ENCODE data around the gene SMIM10L1.

SMIM10L1 gene

DNA sequence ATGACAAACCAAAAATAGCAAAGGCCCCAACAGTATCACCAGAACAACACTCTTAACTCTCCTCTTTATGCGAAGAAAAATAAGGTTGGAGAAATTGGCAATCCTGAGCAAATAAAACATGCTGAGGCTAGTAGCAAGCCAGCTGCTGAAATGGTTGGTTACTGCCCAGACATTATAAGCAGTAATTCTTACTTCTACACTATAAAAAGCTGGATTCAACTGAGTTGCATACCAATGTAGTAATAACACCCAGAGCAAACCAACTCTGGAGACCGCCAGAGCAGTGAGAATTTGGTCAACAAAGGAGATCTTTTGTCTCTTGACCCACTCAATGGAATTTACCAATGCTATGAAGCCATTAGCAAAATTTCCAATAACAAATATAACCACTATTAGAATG lies 37.2 kb upstream of the SMIM10L1 start (continued):
- TF ChIP-seq, protein P1, sequence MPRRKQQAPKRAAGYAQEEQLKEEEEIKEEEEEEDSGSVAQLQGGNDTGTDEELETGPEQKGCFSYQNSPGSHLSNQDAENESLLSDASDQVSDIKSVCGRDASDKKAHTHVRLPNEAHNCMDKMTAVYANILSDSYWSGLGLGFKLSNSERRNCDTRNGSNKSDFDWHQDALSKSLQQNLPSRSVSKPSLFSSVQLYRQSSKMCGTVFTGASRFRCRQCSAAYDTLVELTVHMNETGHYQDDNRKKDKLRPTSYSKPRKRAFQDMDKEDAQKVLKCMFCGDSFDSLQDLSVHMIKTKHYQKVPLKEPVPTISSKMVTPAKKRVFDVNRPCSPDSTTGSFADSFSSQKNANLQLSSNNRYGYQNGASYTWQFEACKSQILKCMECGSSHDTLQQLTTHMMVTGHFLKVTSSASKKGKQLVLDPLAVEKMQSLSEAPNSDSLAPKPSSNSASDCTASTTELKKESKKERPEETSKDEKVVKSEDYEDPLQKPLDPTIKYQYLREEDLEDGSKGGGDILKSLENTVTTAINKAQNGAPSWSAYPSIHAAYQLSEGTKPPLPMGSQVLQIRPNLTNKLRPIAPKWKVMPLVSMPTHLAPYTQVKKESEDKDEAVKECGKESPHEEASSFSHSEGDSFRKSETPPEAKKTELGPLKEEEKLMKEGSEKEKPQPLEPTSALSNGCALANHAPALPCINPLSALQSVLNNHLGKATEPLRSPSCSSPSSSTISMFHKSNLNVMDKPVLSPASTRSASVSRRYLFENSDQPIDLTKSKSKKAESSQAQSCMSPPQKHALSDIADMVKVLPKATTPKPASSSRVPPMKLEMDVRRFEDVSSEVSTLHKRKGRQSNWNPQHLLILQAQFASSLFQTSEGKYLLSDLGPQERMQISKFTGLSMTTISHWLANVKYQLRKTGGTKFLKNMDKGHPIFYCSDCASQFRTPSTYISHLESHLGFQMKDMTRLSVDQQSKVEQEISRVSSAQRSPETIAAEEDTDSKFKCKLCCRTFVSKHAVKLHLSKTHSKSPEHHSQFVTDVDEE (CRISPR knock-in tag; IDR thresholded peaks at IDR 0.05), result no peak
- TF ChIP-seq ARNTL (CRISPR knock-in tag; IDR thresholded peaks at IDR 0.05; ENCODE audit: borderline replicate concordance, low read depth), result no peak

DNA sequence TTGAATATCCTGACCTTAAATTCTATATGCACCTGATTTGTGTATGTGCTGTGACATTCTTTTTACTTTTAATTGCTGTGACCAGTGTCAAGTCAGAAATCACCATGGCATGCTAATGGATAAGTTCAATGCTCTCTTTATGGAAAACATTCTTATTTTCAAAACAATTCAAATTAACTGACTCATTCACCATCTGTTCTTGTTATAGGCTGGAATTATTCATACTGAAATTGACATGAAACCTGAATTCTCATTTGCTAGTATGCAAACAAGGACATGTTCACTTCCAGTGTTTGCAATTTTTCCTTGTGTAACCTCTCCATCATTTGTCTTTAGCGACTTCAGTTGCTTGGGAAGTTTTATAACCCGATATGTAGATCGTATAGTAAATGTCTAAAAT lies 36.7 kb upstream of the SMIM10L1 start, which contains the start of gene TAS2R30:
Gene TAS2R30, minus strand, starts transcription at position 340 of the 400 bp plus-strand sequence. CDS start 400 bp downstream, outside the sequence.
- TF ChIP-seq BACH2 (CRISPR knock-in tag; IDR thresholded peaks at IDR 0.05; ENCODE audit: borderline replicate concordance) (no peak), TCF4 (CRISPR knock-in tag; IDR thresholded peaks at IDR 0.05; ENCODE audit: borderline replicate concordance) (no peak), GLIS3 (CRISPR knock-in tag; IDR thresholded peaks at IDR 0.05) (no peak), ZNF565 (CRISPR knock-in tag; conservative IDR thresholded peaks at IDR 0.05; ENCODE audit: low read depth) (no peak), PPARA (CRISPR knock-in tag; IDR thresholded peaks at IDR 0.05; ENCODE audit: borderline replicate concordance) (no peak), TOX (CRISPR knock-in tag; IDR thresholded peaks at IDR 0.05; ENCODE audit: borderline replicate concordance) (no peak)
- TF ChIP-seq, protein P2, sequence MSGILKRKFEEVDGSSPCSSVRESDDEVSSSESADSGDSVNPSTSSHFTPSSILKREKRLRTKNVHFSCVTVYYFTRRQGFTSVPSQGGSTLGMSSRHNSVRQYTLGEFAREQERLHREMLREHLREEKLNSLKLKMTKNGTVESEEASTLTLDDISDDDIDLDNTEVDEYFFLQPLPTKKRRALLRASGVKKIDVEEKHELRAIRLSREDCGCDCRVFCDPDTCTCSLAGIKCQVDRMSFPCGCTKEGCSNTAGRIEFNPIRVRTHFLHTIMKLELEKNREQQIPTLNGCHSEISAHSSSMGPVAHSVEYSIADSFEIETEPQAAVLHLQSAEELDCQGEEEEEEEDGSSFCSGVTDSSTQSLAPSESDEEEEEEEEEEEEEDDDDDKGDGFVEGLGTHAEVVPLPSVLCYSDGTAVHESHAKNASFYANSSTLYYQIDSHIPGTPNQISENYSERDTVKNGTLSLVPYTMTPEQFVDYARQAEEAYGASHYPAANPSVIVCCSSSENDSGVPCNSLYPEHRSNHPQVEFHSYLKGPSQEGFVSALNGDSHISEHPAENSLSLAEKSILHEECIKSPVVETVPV (CRISPR knock-in tag; IDR thresholded peaks at IDR 0.05), result no peak
- TF ChIP-seq, protein P3, sequence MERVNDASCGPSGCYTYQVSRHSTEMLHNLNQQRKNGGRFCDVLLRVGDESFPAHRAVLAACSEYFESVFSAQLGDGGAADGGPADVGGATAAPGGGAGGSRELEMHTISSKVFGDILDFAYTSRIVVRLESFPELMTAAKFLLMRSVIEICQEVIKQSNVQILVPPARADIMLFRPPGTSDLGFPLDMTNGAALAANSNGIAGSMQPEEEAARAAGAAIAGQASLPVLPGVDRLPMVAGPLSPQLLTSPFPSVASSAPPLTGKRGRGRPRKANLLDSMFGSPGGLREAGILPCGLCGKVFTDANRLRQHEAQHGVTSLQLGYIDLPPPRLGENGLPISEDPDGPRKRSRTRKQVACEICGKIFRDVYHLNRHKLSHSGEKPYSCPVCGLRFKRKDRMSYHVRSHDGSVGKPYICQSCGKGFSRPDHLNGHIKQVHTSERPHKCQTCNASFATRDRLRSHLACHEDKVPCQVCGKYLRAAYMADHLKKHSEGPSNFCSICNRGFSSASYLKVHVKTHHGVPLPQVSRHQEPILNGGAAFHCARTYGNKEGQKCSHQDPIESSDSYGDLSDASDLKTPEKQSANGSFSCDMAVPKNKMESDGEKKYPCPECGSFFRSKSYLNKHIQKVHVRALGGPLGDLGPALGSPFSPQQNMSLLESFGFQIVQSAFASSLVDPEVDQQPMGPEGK (CRISPR knock-in tag; IDR thresholded peaks at IDR 0.05; ENCODE audit: borderline replicate concordance), result no peak
- TF ChIP-seq, protein P4, sequence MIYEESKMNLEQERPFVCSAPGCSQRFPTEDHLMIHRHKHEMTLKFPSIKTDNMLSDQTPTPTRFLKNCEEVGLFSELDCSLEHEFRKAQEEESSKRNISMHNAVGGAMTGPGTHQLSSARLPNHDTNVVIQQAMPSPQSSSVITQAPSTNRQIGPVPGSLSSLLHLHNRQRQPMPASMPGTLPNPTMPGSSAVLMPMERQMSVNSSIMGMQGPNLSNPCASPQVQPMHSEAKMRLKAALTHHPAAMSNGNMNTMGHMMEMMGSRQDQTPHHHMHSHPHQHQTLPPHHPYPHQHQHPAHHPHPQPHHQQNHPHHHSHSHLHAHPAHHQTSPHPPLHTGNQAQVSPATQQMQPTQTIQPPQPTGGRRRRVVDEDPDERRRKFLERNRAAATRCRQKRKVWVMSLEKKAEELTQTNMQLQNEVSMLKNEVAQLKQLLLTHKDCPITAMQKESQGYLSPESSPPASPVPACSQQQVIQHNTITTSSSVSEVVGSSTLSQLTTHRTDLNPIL (CRISPR knock-in tag; IDR thresholded peaks at IDR 0.05; ENCODE audit: low read depth), result no peak
- no peak for ATAC-seq

DNA sequence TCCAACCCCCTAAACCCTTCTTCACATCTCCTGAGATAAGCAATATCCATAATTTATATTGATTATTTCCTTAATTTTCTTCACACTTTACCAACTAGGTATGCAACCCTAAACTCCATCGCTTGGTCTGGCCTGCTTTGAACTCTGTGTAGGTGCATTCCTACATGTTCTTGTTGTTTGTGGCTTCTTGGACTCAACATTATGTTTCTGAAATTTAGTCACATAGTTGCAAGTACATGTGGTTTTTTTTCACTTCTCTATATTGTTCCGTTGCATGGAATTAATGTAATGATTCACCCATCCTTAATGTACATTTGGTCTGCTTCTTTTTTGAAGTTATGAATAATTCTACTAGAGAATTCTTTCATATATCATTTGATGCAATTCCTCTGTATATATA lies 34.9 kb upstream of the SMIM10L1 start:
- no peak for ATAC-seq
- no peak for TF ChIP-seq ESRRG (CRISPR knock-in tag; IDR thresholded peaks at IDR 0.05)

DNA sequence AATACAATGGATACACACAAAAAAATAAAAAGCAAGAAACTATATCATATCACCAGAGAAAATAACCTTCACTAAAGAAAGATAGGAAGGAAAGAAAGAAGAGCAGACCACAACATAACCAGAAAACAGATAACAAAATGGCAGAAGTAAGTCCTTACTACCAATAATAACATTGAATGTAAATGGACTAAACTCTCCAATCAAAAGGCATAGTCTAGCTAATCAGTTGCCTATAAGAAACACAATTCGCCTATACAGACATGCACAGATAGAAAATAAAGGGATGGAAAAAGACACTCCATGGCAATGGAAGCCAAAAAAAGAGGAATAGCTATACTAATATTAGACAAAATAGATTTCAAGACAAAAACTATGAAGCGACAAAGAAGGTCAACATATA lies 27.6 kb upstream of the SMIM10L1 start:
- no peak for ATAC-seq
- TF ChIP-seq CSDC2 (CRISPR knock-in tag; IDR thresholded peaks at IDR 0.05) (no peak), BACH2 (CRISPR knock-in tag; IDR thresholded peaks at IDR 0.05; ENCODE audit: borderline replicate concordance) (no peak), ISL1 (CRISPR knock-in tag; IDR thresholded peaks at IDR 0.05) (no peak), GLIS3 (CRISPR knock-in tag; IDR thresholded peaks at IDR 0.05) (no peak), ARNTL (CRISPR knock-in tag; IDR thresholded peaks at IDR 0.05; ENCODE audit: borderline replicate concordance, low read depth) (no peak), TOX (CRISPR knock-in tag; IDR thresholded peaks at IDR 0.05; ENCODE audit: borderline replicate concordance) (no peak)

DNA sequence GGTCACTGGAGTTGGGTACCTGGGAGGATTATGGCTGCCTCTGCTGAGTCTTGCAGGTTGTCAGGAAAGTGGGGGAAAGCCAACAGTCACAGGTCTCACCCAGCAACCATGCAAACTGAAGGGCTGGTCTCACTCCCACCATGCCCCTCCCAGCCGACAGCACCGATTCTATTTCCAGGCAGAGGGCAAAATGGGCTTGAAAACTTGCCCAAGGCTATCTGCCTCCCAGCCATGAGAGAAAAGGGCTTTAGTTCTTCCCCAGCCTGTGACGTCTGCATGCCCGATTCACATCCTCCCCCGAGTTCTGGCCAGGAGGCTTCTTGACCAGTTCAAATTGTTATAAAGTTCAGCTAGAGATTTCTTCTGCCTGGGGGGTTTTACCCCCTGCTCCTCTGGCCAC lies 26.7 kb upstream of the SMIM10L1 start:
- ATAC-seq, result no peak
- TF ChIP-seq PPARA (CRISPR knock-in tag; IDR thresholded peaks at IDR 0.05; ENCODE audit: borderline replicate concordance) (no peak), ESRRG (CRISPR knock-in tag; IDR thresholded peaks at IDR 0.05) (no peak), ZFP30 (CRISPR knock-in tag; IDR thresholded peaks at IDR 0.05) (no peak), BACH2 (CRISPR knock-in tag; IDR thresholded peaks at IDR 0.05; ENCODE audit: borderline replicate concordance) (no peak), CSDC2 (CRISPR knock-in tag; IDR thresholded peaks at IDR 0.05) (no peak), OSR1 (CRISPR knock-in tag; IDR thresholded peaks at IDR 0.05) (no peak), TOX (CRISPR knock-in tag; IDR thresholded peaks at IDR 0.05; ENCODE audit: borderline replicate concordance) (no peak), ZC3H10 (CRISPR knock-in tag; IDR thresholded peaks at IDR 0.05) (no peak), GLIS3 (CRISPR knock-in tag; IDR thresholded peaks at IDR 0.05) (no peak), ARNTL (CRISPR knock-in tag; IDR thresholded peaks at IDR 0.05; ENCODE audit: borderline replicate concordance, low read depth) (no peak), ZNF70 (CRISPR knock-in tag; IDR thresholded peaks at IDR 0.05) (no peak), ZFP3 (CRISPR knock-in tag; IDR thresholded peaks at IDR 0.05) (no peak), TCF4 (CRISPR knock-in tag; IDR thresholded peaks at IDR 0.05; ENCODE audit: borderline replicate concordance) (no peak), SNAI2 (CRISPR knock-in tag; IDR thresholded peaks at IDR 0.05) (no peak)

Measured in SK-N-SH treated with all-trans-retinoic acid at 6 μM for 48 hours (cell line).